HG03103 (cell line): ENCODE data around the gene THSD1.
"Not testable (repeated sequence)": the region's sequence is repeated elsewhere in the genome, so short reads cannot be mapped to it uniquely, and the experiment has no call there.

ENCODE experiments used
- ATAC-seq: cut with Tn5 transposase; IDR thresholded peaks from one replicate; pipeline ENCODE4 v1.9.1; 2021; ENCODE audit warnings: low read depth; ENCODE audit not compliant: unreplicated experiment

THSD1 gene

GRCh38 chr13:52362169-52362887 lies 43.6 kb downstream of the THSD1 start:
- ATAC-seq: not testable (repeated sequence)

GRCh38 chr13:52361225-52361624 lies 44.7 kb downstream of the THSD1 start:
- ATAC-seq: no peak

- no peak for ATAC-seq
Observed at GRCh38 chr13:52359534-52359933, 46.4 kb downstream of the THSD1 start.

- ATAC-seq: no peak
Observed at GRCh38 chr13:52356327-52356726, 49.6 kb downstream of the THSD1 start.

DNA sequence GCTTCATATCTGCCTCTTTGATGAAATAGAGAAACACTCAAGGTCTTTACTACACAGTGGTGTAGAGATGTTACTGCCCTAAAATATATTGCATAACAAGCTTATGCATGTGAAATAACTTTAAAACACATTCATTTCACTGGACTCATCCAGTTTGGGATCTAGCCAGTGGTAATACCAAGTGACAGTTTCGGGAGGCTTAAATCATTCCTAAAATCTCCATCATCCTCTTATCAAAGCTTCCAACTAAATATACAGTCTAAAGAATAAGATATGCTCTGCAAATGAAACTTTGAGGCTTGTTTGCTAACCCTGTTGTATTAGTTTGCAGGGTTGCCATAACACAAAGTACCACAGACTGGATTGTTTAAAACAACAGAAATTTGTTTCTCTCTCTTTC lies 52.8 kb downstream of the THSD1 start:
- ATAC-seq: no peak

DNA sequence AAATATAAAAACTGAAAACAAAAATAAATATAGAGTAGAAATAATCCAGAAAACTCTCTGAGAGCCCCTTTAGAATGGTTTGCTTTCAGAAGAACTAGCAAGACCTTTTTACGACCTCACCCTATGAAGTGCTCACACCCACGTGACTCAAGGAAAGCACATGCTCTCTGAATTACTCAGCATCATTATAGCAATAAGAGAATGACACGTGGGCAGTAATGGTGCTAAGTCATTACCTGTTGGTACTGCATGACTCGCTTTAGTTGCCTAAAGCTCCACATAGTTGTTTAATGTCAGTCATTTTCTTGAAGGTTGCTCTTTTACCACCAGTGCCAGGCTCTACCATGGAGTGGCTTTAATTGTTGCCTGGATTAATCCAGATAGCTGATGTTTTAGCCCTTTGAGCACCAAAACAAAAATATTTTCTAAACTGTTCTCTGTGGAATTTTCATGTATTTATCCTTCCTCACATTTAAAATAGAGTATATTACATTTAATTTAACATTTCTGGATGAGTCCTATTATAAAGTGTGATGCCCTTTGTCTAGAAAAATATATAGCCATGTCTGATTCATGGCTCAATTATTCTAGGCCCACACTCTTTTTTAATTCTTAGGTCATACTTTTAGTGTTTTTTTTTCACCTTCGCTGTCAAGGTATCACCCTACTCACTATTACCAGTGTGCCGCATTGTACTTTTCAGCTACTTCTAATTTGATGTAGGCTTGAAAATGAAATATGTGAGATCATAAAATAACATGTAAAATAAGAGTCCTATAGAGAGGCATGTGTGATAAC lies 56.8 kb downstream of the THSD1 start:
- ATAC-seq: no peak

GRCh38 chr13:52348071-52348470 lies 57.9 kb downstream of the THSD1 start:
- ATAC-seq: no peak

DNA sequence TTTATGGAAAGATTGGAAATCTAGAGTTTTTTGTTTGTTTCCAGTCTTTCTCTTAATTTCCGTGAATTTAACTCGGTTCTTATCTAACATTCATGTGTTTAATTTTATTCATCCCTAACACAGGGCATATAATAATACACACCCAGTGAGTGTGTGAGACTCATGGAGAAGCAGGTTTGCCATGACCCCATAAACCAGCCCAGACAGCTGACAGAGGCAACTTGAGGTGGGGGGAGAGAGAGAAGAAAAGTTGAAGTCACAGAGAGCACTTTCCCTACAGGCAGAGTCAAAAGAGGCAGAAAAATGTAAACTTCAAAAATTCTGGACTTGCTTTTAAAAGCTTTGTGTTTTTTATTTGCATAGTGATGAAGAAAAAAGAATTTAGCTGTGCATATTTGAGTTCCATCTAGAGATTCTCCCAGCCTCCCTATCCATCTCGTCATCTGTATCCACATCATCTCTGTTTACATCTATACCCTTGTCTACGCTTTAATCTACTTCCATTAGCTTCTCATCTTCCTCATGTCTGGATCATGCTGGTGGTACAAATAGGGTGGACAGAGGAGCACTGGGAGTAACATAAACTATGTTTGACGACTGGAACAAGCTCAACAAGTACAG lies 60.2 kb downstream of the THSD1 start:
- no peak for ATAC-seq

- no peak for ATAC-seq
Observed at GRCh38 chr13:52345048-52345447, 60.9 kb downstream of the THSD1 start.

DNA sequence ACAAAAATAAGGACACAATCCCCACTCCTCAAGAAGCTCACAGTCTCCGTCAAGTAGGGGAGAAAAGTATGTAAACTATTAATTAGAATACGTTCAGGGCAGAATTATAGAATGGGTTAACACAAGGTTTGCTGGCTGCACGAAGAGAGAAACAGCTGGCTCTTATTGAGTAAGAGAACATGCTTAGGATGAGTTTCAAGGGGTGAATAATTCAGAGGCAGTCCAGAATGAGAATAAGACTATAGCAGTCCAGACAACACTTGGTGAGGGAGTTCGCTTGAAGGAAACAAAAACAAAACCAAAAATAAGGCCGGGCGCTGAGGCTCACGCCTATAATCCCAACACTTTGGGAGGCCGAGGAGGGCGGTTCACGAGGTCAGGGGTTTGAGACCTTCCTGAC lies 61.9 kb downstream of the THSD1 start:
- ATAC-seq: no peak

GRCh38 chr13:52342203-52342602 lies 63.8 kb downstream of the THSD1 start:
- ATAC-seq: not testable (repeated sequence)

GRCh38 chr13:52337828-52338455 lies 68.0 kb downstream of the THSD1 start:
- ATAC-seq: not testable (repeated sequence)

DNA sequence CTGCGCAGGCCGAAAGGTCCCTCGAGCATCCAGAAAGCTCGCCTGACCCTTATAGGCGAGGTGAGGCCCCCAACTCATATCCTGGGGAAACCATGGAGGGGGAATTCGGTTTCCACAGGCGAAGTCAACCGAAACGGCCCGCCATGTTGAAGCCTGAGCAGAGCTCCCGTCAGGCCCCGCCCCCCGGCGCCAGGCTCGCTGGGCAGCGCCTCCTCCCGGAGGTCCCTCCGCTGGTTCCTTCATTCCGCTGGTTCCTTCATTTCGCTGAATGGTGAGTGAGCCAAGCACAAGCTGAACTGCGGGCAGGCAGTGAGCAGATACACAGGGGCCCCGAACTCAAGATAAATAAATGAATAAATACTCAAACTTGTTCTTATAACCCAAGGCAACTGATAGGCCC lies 71.9 kb downstream of the THSD1 start:
- not testable (repeated sequence) for ATAC-seq

- not testable (repeated sequence) for ATAC-seq
Observed at GRCh38 chr13:52331844-52332243, 74.1 kb downstream of the THSD1 start.
